ENCODE data around the gene STAB2. TPM values are rescaled to one million over a fixed set of nuclear protein-coding genes. Genes with fewer than 3 reads are reported as not detected.

STAB2 gene
- total RNA-seq, 4 donors from 2014 or later: under 0.01 to 2.5 (median 0.43) TPM

DNA sequence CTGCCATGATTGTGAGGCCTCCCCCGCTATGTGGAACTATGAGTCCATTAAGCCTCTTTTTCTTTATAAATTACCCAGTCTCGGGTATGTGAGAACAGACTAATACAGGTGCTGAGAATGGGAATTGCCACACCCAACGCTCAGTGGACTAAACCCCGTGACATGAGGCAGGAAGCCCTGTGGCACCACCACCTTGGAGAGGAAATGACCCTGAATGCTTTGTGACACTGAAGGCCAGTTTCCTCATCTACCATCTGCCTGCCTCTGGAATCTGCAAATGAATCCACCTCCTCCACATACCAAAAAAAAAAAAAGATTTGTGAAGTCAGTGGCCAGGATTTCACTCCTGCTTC, 212.4 kb downstream of the STAB2 start:
- TF ChIP-seq, protein P1, sequence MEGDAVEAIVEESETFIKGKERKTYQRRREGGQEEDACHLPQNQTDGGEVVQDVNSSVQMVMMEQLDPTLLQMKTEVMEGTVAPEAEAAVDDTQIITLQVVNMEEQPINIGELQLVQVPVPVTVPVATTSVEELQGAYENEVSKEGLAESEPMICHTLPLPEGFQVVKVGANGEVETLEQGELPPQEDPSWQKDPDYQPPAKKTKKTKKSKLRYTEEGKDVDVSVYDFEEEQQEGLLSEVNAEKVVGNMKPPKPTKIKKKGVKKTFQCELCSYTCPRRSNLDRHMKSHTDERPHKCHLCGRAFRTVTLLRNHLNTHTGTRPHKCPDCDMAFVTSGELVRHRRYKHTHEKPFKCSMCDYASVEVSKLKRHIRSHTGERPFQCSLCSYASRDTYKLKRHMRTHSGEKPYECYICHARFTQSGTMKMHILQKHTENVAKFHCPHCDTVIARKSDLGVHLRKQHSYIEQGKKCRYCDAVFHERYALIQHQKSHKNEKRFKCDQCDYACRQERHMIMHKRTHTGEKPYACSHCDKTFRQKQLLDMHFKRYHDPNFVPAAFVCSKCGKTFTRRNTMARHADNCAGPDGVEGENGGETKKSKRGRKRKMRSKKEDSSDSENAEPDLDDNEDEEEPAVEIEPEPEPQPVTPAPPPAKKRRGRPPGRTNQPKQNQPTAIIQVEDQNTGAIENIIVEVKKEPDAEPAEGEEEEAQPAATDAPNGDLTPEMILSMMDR (IDR thresholded peaks at IDR 0.05): no peak
- no peak for DNase-seq (ENCODE audit: low spot score)
- ATAC-seq (ENCODE audit: low FRiP score): no peak

DNA sequence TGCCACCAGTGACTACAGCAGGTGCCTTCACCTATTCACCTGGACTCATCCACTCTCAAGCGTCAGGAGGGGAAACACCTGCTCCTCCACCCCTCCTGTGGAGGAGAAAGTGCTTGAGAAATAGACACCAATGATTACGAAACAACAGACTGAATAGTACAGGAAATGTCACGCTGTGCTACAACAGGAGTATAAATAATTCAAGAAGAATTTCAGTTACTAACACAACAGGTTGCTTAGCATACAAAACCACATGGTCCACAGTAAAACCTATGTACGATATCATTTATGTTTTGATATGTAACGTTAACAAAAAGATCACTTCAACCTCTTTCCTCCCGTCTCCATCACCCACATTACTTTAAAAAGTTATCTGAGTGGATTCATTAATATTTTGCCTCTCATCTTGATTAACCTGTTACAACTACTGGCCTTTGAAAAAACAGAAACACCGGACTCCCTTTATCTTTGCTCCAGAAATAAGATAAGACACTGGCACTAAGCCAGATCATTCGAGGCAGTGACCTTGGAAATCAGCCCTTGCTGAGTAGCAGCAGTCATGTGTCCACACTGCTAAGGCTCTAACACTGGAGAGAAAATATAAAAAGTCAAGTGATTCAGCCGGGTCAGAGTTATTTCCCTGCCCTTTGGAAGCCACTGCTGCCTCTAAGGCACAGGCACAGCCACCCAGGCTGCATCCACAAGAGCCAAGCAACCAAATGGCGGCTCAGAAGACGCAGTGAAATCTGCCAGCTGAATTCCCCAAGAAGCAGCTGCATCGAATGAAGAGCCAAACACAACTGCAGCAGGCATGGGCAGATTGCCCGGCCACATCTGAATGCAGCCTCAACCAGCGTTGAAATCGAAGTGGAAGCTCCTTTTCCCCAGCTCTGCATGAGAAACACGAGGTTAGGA, 213.0 kb downstream of the STAB2 start:
- DNase-seq (ENCODE audit: low spot score): no peak
- TF ChIP-seq, protein P1 (IDR thresholded peaks at IDR 0.05): no peak
- peak; percentile 82 for ATAC-seq (ENCODE audit: low FRiP score)

DNA sequence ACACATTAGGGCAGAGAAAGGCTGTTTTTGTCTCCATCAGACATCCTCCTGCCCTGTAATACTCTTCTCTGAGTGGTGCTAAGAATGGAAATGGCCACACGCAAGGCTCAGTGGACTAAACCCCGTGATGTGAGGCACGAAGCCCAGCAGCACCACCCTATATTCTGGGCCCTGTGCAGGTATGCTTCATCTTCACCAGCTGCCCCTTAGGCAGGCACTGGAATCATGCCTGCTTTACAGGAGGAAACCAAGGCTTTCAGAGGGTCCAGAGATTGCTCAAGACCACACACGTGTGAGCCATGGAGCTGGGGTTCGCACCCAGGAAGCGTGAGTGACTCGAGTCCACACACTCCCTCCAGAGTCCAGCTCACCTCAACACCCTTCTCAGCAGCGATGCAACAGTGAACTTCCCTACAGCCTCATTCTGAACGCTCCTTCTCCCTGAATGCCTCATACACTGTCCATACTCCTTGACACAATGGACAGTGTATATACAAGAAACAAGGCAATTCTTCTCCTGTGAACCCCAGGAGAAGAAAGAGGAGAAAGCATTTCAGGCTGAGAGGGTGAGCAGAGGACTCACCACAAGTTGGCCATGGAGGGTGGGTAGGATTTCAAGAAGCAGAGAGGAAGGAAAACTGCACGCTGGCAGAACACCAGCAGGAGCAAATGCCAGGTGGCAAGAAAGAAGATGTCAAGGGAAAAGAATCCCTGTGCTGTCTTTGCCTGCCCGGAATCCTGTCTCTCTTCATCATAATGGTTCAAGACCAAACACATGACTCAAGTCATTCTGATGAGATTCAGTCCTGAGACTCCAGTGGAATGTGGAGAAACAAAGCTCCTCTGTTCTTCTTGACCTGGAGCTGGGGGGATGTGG, 214.9 kb downstream of the STAB2 start:
- TF ChIP-seq, protein P1 (IDR thresholded peaks at IDR 0.05): no peak
- ATAC-seq (ENCODE audit: low FRiP score) (no peak), DNase-seq (ENCODE audit: low spot score) (no peak)

DNA sequence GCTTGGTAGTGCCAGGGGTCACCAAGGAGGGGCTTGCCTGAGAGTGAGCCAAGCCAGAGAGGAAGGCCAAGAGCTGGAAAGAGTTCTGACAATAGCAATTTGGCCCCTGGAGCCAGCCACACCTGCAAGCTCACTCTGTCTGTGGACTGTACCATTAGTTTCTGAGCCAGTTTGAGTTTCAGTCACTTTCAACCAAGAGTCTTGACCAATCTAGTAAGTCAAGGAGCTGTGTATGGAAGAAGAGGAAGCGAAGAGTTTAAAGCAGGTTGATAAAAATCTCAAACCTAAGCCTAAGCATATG, 215.5 kb downstream of the STAB2 start:
- DNase-seq (ENCODE audit: low spot score): no peak
- ATAC-seq (ENCODE audit: low FRiP score): no peak
- TF ChIP-seq, protein P1 (IDR thresholded peaks at IDR 0.05): no peak

DNA sequence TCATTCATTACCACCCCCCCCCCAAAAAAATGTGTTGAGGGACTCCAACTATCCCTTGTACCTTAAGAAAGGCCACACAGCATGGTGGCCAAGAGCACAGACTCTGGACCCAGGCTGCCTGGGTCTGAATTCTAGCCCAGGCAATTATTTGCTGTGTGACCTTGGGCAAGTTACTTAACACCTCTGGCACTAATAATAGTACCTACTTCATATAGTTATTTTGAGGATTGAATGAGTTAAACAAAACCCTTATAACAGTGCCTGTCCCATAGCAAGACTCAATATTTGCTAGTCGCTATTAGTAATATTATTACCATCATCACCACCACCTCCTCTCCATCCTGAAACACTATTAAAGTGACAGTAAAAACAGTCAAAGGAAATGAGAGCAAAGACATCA, 216.8 kb downstream of the STAB2 start:
- DNase-seq (ENCODE audit: low spot score): no peak
- no peak for ATAC-seq (ENCODE audit: low FRiP score)
- TF ChIP-seq, protein P1 (IDR thresholded peaks at IDR 0.05): no peak

DNA sequence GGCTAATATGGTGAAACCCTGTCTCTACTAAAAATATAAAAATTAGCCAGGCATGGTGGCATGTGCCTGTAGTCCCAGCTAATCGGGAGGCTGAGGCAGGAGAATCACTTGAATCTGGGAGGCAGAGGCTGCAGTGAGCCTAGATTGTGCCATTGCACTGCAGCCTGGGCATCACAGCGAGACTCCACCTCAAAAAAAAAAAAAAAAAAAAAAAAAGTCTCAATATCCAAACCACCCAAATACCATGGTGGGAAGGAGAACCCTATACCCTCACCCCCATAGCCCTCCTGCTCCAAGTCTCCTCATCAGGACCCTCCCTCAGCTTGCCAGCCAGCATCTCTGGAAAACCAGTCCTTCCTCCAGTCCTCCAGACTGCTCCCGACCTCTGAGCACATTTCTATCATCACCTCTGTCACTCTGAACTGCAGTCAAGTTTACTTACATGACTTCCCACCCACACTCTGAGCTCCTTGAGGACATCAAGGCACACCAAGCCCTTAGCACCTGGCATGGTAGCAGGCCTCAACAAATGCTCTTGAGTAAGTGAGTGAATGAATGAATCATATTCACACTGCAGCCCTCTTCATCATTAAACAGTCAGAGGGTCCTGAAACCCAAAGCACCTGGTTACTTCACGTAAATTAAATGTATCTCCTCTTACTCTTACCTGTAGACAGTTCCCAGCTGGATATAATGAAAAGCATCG, 218.7 kb downstream of the STAB2 start:
- ATAC-seq (ENCODE audit: low FRiP score) (no peak), DNase-seq (ENCODE audit: low spot score) (no peak)
- TF ChIP-seq, protein P1 (IDR thresholded peaks at IDR 0.05): no peak
